K562 (cell line): ENCODE results near the gene GALT. TPM values are rescaled to one million over a fixed set of nuclear protein-coding genes. Genes with fewer than 3 reads are reported as not detected.

Experiments
- ARNT ChIP-seq, 2 experiments: fragments of 450-650 bp; IDR thresholded peaks; 2 replicates each; pipeline ENCODE4 v1.6.1; 2016; ENCODE audit warnings: mild to moderate bottlenecking in 1 of 2
- DPF2 ChIP-seq: fragments of 450-650 bp; IDR thresholded peaks from 2 replicates; pipeline ENCODE4 v1.6.1; 2016
- HIVEP1 ChIP-seq: fragments of 250-450 bp; sonication (Bioruptor Pico); IDR thresholded peaks from 2 replicates; pipeline ENCODE4 v1.4.0; 2020; ENCODE audit warnings: mild to moderate bottlenecking
- OTX1 ChIP-seq: fragments of 450-650 bp; formaldehyde crosslinking; IDR thresholded peaks from 2 replicates; pipeline ENCODE4 v1.4.0; 2022; ENCODE audit warnings: mild to moderate bottlenecking
- POLR2AphosphoS5 ChIP-seq: IDR thresholded peaks from 2 replicates; pipeline ENCODE4 v1.6.1; 2011; ENCODE audit warnings: mild to moderate bottlenecking, low read depth, low read length, moderate library complexity; ENCODE audit not compliant: control insufficient read depth, insufficient read depth
- RBM25 ChIP-seq: fragments of 200-400 bp; formaldehyde crosslinking; IDR thresholded peaks from 2 replicates; pipeline ENCODE4 v1.6.1; 2018; ENCODE audit warnings: low read length, low read depth, moderate library complexity; ENCODE audit not compliant: severe bottlenecking
- SPI1 ChIP-seq: IDR thresholded peaks from 2 replicates; pipeline ENCODE4 v1.6.1; 2011; ENCODE audit warnings: low read depth, low read length, control low read depth, borderline replicate concordance
- TEAD4 ChIP-seq, 2 experiments: sonication (generic) in 1 of 2; formaldehyde crosslinking in 1 of 2; IDR thresholded peaks; 2 replicates each; pipeline versions ENCODE4 v1.6.1 to v1.8.0; 2012 to 2022; ENCODE audit warnings: borderline replicate concordance in 1 of 2, inconsistent platforms in 1 of 2, low read length in 1 of 2, mild to moderate bottlenecking in 1 of 2, missing genetic modification reagents in 1 of 2
- polyA plus RNA-seq, 8 experiments: library from polyadenylated mRNA; depleted of rRNA in 4 of 8; stranded (reverse) in 5 of 8; unstranded in 3 of 8; fragments of >200 nt; fragmentation: Nextera tagmentation in 2 of 8; fragmentation: Illumina TruSeq in 1 of 8; extraction: Ambion mirVana in 2 of 8; extraction: Trizol in 1 of 8; gene quantifications; 2 replicates each; pipeline versions ENCODE4 v1.2.1 to v1.2.3, GENCODE V29; 2011 to 2014; ENCODE audit warnings: inconsistent platforms in 1 of 8, missing spikeins in 1 of 8
- total RNA-seq, 7 experiments: library from RNA; depleted of rRNA in 6 of 7; stranded (reverse); fragments of >200 nt in 6 of 7; fragmentation: Illumina TruSeq in 2 of 7; extraction: Trizol in 2 of 7; gene quantifications; 2 replicates each; pipeline versions ENCODE4 v1.2.1 to v1.2.3, GENCODE V29; 2011 to 2021; ENCODE audit warnings: low replicate concordance in 1 of 7
- TF ChIP-seq, protein P1 (sequence below), 2 experiments: IDR thresholded peaks in 1 of 2; conservative IDR thresholded peaks in 1 of 2; 2 replicates each; pipeline ENCODE4 v1.6.1; 2016; ENCODE audit warnings: low read depth in 2 of 2, mild to moderate bottlenecking in 1 of 2, missing compliant biosample characterization in 1 of 2, missing genetic modification characterization in 1 of 2, moderate library complexity in 1 of 2
- TF ChIP-seq, protein P2 (sequence below): fragments of 450-650 bp; IDR thresholded peaks from 2 replicates; pipeline ENCODE4 v1.6.1; 2016; ENCODE audit warnings: borderline replicate concordance
- TF ChIP-seq, protein P3 (sequence below): fragments of 450-650 bp; IDR thresholded peaks from 2 replicates; pipeline ENCODE4 v1.6.1; 2016
- TF ChIP-seq, protein P4 (sequence below): sonication (generic); formaldehyde crosslinking; IDR thresholded peaks from 2 replicates; pipeline ENCODE4 v1.8.0; 2022; ENCODE audit warnings: mild to moderate bottlenecking, missing genetic modification reagents

Gene GALT
- total and polyA plus RNA-seq, 9 of the 15 experiments (the other 6 are each of a cell fraction or from before 2014, with no cell fraction given): 7.3 to 29.2 (median 15.6) TPM

DNA sequence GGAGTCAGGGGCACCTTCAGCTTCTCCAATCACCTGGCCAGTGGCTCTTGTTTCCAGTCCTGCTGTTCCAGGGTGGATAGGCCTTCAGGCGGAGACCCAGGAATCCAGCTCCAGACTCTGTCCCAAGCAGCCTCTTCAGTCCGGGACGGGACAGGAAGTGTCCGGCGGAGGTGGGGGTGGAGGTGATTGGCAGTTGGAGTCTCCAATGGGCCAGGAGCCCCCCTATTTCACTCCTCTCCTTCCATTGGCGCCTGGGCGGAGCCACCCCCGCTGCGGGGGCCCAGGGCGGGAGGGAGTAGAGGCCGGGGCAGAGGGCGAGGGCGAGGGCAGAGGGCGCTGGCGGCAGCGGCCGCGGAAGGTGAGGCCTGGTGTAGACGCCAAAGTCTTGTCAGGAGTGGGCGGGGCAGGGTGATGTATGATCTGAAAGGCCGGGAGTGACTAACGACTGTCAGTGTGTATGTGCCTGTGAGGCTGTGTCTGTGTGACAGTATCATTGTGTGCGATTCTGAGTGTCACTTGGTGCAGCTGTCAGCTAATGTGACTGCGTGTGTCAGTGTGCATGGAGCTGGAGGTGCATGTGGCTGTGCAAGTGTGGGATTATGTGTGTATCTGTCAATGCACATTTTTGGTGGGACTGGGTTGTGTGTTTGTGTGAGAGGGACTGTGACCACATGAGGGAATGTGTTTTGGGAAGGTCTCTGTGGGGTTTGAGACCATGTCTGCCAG lies 5.6 kb downstream of the GALT start, which contains the start of gene IL11RA (continued):
- TF ChIP-seq, protein P1, sequence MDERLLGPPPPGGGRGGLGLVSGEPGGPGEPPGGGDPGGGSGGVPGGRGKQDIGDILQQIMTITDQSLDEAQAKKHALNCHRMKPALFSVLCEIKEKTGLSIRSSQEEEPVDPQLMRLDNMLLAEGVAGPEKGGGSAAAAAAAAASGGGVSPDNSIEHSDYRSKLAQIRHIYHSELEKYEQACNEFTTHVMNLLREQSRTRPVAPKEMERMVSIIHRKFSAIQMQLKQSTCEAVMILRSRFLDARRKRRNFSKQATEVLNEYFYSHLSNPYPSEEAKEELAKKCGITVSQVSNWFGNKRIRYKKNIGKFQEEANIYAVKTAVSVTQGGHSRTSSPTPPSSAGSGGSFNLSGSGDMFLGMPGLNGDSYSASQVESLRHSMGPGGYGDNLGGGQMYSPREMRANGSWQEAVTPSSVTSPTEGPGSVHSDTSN (CRISPR knock-in tag; IDR thresholded peaks at IDR 0.05; ENCODE audit: low read depth): peak; percentile 28; the same call in 1 of the 2 replicates
- TF ChIP-seq, protein P1 (tag; conservative IDR thresholded peaks at IDR 0.05; ENCODE audit: low read depth): peak; percentile 92
- TF ChIP-seq, protein P2, sequence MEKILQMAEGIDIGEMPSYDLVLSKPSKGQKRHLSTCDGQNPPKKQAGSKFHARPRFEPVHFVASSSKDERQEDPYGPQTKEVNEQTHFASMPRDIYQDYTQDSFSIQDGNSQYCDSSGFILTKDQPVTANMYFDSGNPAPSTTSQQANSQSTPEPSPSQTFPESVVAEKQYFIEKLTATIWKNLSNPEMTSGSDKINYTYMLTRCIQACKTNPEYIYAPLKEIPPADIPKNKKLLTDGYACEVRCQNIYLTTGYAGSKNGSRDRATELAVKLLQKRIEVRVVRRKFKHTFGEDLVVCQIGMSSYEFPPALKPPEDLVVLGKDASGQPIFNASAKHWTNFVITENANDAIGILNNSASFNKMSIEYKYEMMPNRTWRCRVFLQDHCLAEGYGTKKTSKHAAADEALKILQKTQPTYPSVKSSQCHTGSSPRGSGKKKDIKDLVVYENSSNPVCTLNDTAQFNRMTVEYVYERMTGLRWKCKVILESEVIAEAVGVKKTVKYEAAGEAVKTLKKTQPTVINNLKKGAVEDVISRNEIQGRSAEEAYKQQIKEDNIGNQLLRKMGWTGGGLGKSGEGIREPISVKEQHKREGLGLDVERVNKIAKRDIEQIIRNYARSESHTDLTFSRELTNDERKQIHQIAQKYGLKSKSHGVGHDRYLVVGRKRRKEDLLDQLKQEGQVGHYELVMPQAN: peak; percentile 91
- TF ChIP-seq, protein P3, sequence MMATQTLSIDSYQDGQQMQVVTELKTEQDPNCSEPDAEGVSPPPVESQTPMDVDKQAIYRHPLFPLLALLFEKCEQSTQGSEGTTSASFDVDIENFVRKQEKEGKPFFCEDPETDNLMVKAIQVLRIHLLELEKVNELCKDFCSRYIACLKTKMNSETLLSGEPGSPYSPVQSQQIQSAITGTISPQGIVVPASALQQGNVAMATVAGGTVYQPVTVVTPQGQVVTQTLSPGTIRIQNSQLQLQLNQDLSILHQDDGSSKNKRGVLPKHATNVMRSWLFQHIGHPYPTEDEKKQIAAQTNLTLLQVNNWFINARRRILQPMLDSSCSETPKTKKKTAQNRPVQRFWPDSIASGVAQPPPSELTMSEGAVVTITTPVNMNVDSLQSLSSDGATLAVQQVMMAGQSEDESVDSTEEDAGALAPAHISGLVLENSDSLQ: peak; percentile 98
- peak; percentile 35; the same call in 1 of the 2 replicates for TF ChIP-seq OTX1
- peak; percentile 41; the same call in 1 of the 2 replicates for TF ChIP-seq SPI1
- TF ChIP-seq TEAD4 (IDR thresholded peaks at IDR 0.05; ENCODE audit: low read length): no peak
- no peak for TF ChIP-seq TEAD4 (CRISPR knock-in tag; IDR thresholded peaks at IDR 0.05; ENCODE audit: borderline replicate concordance)
- TF ChIP-seq RBM25: peak; percentile 27
- peak in 1 of 2 experiments; percentile 53; a peak in 2 of 4 replicates for TF ChIP-seq ARNT (IDR thresholded peaks at IDR 0.05)
- peak; percentile 53 for TF ChIP-seq DPF2
- peak; percentile 35; the same call in 1 of the 2 replicates for TF ChIP-seq POLR2AphosphoS5
- no peak for TF ChIP-seq HIVEP1 (CRISPR knock-in tag)
- TF ChIP-seq, protein P4, sequence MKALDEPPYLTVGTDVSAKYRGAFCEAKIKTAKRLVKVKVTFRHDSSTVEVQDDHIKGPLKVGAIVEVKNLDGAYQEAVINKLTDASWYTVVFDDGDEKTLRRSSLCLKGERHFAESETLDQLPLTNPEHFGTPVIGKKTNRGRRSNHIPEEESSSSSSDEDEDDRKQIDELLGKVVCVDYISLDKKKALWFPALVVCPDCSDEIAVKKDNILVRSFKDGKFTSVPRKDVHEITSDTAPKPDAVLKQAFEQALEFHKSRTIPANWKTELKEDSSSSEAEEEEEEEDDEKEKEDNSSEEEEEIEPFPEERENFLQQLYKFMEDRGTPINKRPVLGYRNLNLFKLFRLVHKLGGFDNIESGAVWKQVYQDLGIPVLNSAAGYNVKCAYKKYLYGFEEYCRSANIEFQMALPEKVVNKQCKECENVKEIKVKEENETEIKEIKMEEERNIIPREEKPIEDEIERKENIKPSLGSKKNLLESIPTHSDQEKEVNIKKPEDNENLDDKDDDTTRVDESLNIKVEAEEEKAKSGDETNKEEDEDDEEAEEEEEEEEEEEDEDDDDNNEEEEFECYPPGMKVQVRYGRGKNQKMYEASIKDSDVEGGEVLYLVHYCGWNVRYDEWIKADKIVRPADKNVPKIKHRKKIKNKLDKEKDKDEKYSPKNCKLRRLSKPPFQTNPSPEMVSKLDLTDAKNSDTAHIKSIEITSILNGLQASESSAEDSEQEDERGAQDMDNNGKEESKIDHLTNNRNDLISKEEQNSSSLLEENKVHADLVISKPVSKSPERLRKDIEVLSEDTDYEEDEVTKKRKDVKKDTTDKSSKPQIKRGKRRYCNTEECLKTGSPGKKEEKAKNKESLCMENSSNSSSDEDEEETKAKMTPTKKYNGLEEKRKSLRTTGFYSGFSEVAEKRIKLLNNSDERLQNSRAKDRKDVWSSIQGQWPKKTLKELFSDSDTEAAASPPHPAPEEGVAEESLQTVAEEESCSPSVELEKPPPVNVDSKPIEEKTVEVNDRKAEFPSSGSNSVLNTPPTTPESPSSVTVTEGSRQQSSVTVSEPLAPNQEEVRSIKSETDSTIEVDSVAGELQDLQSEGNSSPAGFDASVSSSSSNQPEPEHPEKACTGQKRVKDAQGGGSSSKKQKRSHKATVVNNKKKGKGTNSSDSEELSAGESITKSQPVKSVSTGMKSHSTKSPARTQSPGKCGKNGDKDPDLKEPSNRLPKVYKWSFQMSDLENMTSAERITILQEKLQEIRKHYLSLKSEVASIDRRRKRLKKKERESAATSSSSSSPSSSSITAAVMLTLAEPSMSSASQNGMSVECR (CRISPR knock-in tag): peak; percentile 70
